ENCODE results near the gene BDP1. TPM values are rescaled to one million over a fixed set of nuclear protein-coding genes. Genes with fewer than 3 reads are reported as not detected.
"Not testable (repeated sequence)": the region's sequence is repeated elsewhere in the genome, so short reads cannot be mapped to it uniquely, and the experiment has no call there.

BDP1 gene
- total RNA-seq, 1 experiment from 2014 or later = 31.2 TPM

GRCh38 chr5:71434825-71435224 is 20.6 kb upstream of the BDP1 start:
- H3K9me3 Mint-ChIP-seq (ENCODE audit: low read depth, unreplicated experiment); BruUV-seq (replicated peaks); H3K36me3 Mint-ChIP-seq (ENCODE audit: insufficient read depth, unreplicated experiment); H3K4me3 Mint-ChIP-seq (ENCODE audit: low read depth, unreplicated experiment); H3K4me1 Mint-ChIP-seq (ENCODE audit: low read depth, unreplicated experiment); DNase-seq; CTCF ChIA-PET; intact Hi-C loops (cut with micrococcal nuclease; ENCODE audit: unreplicated experiment); H3K27me3 Mint-ChIP-seq (ENCODE audit: unreplicated experiment); H3K27ac Mint-ChIP-seq (ENCODE audit: unreplicated experiment): not testable (repeated sequence)

- H3K27me3 Mint-ChIP-seq (ENCODE audit: unreplicated experiment); H3K27ac Mint-ChIP-seq (ENCODE audit: unreplicated experiment); H3K9me3 Mint-ChIP-seq (ENCODE audit: low read depth, unreplicated experiment); intact Hi-C loops (cut with micrococcal nuclease; ENCODE audit: unreplicated experiment); DNase-seq; BruUV-seq (replicated peaks); H3K4me3 Mint-ChIP-seq (ENCODE audit: low read depth, unreplicated experiment); H3K36me3 Mint-ChIP-seq (ENCODE audit: insufficient read depth, unreplicated experiment); CTCF ChIA-PET; H3K4me1 Mint-ChIP-seq (ENCODE audit: low read depth, unreplicated experiment): not testable (repeated sequence)
Measured at GRCh38 chr5:71441564-71441963, 13.9 kb upstream of the BDP1 start.

- CTCF ChIA-PET; DNase-seq; H3K27me3 Mint-ChIP-seq (ENCODE audit: unreplicated experiment); BruUV-seq (replicated peaks); H3K27ac Mint-ChIP-seq (ENCODE audit: unreplicated experiment); H3K9me3 Mint-ChIP-seq (ENCODE audit: low read depth, unreplicated experiment); intact Hi-C loops (cut with micrococcal nuclease; ENCODE audit: unreplicated experiment); H3K36me3 Mint-ChIP-seq (ENCODE audit: insufficient read depth, unreplicated experiment); H3K4me3 Mint-ChIP-seq (ENCODE audit: low read depth, unreplicated experiment); H3K4me1 Mint-ChIP-seq (ENCODE audit: low read depth, unreplicated experiment): not testable (repeated sequence)
Measured at GRCh38 chr5:71443891-71444290, 11.6 kb upstream of the BDP1 start.

GRCh38 chr5:71445015-71445414 is 10.4 kb upstream of the BDP1 start:
- peak overlapping the region; percentile 62 for H3K4me3 Mint-ChIP-seq (ENCODE audit: low read depth, unreplicated experiment)
- H3K36me3 Mint-ChIP-seq (ENCODE audit: insufficient read depth, unreplicated experiment); BruUV-seq (replicated peaks); H3K27me3 Mint-ChIP-seq (ENCODE audit: unreplicated experiment); H3K27ac Mint-ChIP-seq (ENCODE audit: unreplicated experiment); DNase-seq; intact Hi-C loops (cut with micrococcal nuclease; ENCODE audit: unreplicated experiment); CTCF ChIA-PET; H3K9me3 Mint-ChIP-seq (ENCODE audit: low read depth, unreplicated experiment); H3K4me1 Mint-ChIP-seq (ENCODE audit: low read depth, unreplicated experiment): not testable (repeated sequence)

GRCh38 chr5:71445523-71446152 is 9.8 kb upstream of the BDP1 start:
- H3K9me3 Mint-ChIP-seq (ENCODE audit: low read depth, unreplicated experiment); H3K36me3 Mint-ChIP-seq (ENCODE audit: insufficient read depth, unreplicated experiment); BruUV-seq (replicated peaks); H3K27ac Mint-ChIP-seq (ENCODE audit: unreplicated experiment); H3K4me1 Mint-ChIP-seq (ENCODE audit: low read depth, unreplicated experiment); CTCF ChIA-PET; intact Hi-C loops (cut with micrococcal nuclease; ENCODE audit: unreplicated experiment); H3K27me3 Mint-ChIP-seq (ENCODE audit: unreplicated experiment): not testable (repeated sequence)
- peak; percentile 30 for DNase-seq
- H3K4me3 Mint-ChIP-seq (ENCODE audit: low read depth, unreplicated experiment) = peak overlapping the region; percentile 62

- H3K27ac Mint-ChIP-seq (ENCODE audit: unreplicated experiment); DNase-seq; intact Hi-C loops (cut with micrococcal nuclease; ENCODE audit: unreplicated experiment); H3K27me3 Mint-ChIP-seq (ENCODE audit: unreplicated experiment); CTCF ChIA-PET; H3K9me3 Mint-ChIP-seq (ENCODE audit: low read depth, unreplicated experiment); H3K36me3 Mint-ChIP-seq (ENCODE audit: insufficient read depth, unreplicated experiment); H3K4me1 Mint-ChIP-seq (ENCODE audit: low read depth, unreplicated experiment); BruUV-seq (replicated peaks): not testable (repeated sequence)
- peak overlapping the region; percentile 62 for H3K4me3 Mint-ChIP-seq (ENCODE audit: low read depth, unreplicated experiment)
Measured at GRCh38 chr5:71446540-71447216, 8.8 kb upstream of the BDP1 start.

GRCh38 chr5:71447218-71447808 is 8.1 kb upstream of the BDP1 start:
- peak; percentile 71 for DNase-seq
- H3K9me3 Mint-ChIP-seq (ENCODE audit: low read depth, unreplicated experiment); BruUV-seq (replicated peaks); H3K4me1 Mint-ChIP-seq (ENCODE audit: low read depth, unreplicated experiment); H3K27ac Mint-ChIP-seq (ENCODE audit: unreplicated experiment); CTCF ChIA-PET; H3K27me3 Mint-ChIP-seq (ENCODE audit: unreplicated experiment); intact Hi-C loops (cut with micrococcal nuclease; ENCODE audit: unreplicated experiment); H3K36me3 Mint-ChIP-seq (ENCODE audit: insufficient read depth, unreplicated experiment): not testable (repeated sequence)
- peak overlapping the region; percentile 62 for H3K4me3 Mint-ChIP-seq (ENCODE audit: low read depth, unreplicated experiment)

All from Calu3 (cell line).